ENCODE measurements around the gene ECI1.

DNA sequence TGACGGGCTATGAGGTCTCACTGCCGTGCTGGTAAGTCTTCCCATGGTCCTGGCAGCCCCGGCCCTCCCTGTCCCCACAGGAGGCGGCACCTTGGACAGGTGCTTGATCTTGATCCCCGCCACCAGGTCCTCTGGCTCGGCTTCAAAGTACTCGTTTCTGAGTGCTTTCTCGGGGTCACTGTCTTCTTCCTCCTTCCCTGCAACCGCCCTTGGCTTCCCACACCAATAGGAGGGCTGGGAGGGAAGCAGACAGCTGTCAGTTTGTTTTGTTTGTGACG is 48.5 kb upstream of the ECI1 start:
- TF ChIP-seq EZH2 (IDR thresholded peaks at IDR 0.05; ENCODE audit: borderline replicate concordance, low read length): no peak
- TF ChIP-seq, protein P1, sequence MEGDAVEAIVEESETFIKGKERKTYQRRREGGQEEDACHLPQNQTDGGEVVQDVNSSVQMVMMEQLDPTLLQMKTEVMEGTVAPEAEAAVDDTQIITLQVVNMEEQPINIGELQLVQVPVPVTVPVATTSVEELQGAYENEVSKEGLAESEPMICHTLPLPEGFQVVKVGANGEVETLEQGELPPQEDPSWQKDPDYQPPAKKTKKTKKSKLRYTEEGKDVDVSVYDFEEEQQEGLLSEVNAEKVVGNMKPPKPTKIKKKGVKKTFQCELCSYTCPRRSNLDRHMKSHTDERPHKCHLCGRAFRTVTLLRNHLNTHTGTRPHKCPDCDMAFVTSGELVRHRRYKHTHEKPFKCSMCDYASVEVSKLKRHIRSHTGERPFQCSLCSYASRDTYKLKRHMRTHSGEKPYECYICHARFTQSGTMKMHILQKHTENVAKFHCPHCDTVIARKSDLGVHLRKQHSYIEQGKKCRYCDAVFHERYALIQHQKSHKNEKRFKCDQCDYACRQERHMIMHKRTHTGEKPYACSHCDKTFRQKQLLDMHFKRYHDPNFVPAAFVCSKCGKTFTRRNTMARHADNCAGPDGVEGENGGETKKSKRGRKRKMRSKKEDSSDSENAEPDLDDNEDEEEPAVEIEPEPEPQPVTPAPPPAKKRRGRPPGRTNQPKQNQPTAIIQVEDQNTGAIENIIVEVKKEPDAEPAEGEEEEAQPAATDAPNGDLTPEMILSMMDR (IDR thresholded peaks at IDR 0.05; ENCODE audit: low read length): no peak
